ENCODE measurements around the gene ETNPPL. TPM values are rescaled to one million over a fixed set of nuclear protein-coding genes. Genes with fewer than 3 reads are reported as not detected.

ETNPPL gene
- total RNA-seq, 4 donors from 2014 or later: not detected

GRCh38 chr4:108702960-108703359, 59.9 kb downstream of the ETNPPL start:
- TF ChIP-seq CTCF (IDR thresholded peaks at IDR 0.05; ENCODE audit: low read depth): no peak

- no peak for TF ChIP-seq CTCF (IDR thresholded peaks at IDR 0.05; ENCODE audit: low read depth)
Observed at GRCh38 chr4:108700081-108700757, 62.6 kb downstream of the ETNPPL start.

GRCh38 chr4:108696160-108696559, 66.7 kb downstream of the ETNPPL start:
- TF ChIP-seq CTCF (IDR thresholded peaks at IDR 0.05; ENCODE audit: low read depth): no peak

GRCh38 chr4:108695062-108695461, 67.8 kb downstream of the ETNPPL start:
- no peak for TF ChIP-seq CTCF (IDR thresholded peaks at IDR 0.05; ENCODE audit: low read depth)

GRCh38 chr4:108694423-108694822, 68.4 kb downstream of the ETNPPL start:
- no peak for TF ChIP-seq CTCF (IDR thresholded peaks at IDR 0.05; ENCODE audit: low read depth)

- no peak for TF ChIP-seq CTCF (IDR thresholded peaks at IDR 0.05; ENCODE audit: low read depth)
Observed at GRCh38 chr4:108693819-108694218, 69.0 kb downstream of the ETNPPL start.

- no peak for TF ChIP-seq CTCF (IDR thresholded peaks at IDR 0.05; ENCODE audit: low read depth)
Observed at GRCh38 chr4:108693211-108693610, 69.6 kb downstream of the ETNPPL start.

Other genes with a start within 250 kb of the ETNPPL start
- 1,000 to 10,000 TPM in 1 of 4 donors, 100 to 1,000 TPM in 3; 696 to 1,446 (median 892) TPM for gene RPL34, start 142.5 kb downstream of the ETNPPL start, total RNA-seq
- 10 to 100 TPM; 34.7 to 97.1 (median 69.7) TPM for gene OSTC, start 112.5 kb downstream of the ETNPPL start, total RNA-seq